GM12801 (cell line): Measurements from ENCODE around the gene SLFN12L.

Experiments used
- CTCF ChIP-seq: IDR thresholded peaks from one replicate; pipeline ENCODE4 v1.5.1; 2011; ENCODE audit warnings: control low read depth; ENCODE audit not compliant: insufficient read length; ENCODE audit errors: extremely low read depth

Gene SLFN12L

GRCh38 chr17:35432176-35433074 is 105.1 kb downstream of the SLFN12L start, which contains the start of gene SLFN12:
SLFN12 (minus strand) TSS chr17:35432500; CDS start chr17:35423028, 9,472 bp downstream.
- no peak for TF ChIP-seq CTCF

GRCh38 chr17:35429702-35430101 is 107.8 kb downstream of the SLFN12L start:
- TF ChIP-seq CTCF = no peak

DNA sequence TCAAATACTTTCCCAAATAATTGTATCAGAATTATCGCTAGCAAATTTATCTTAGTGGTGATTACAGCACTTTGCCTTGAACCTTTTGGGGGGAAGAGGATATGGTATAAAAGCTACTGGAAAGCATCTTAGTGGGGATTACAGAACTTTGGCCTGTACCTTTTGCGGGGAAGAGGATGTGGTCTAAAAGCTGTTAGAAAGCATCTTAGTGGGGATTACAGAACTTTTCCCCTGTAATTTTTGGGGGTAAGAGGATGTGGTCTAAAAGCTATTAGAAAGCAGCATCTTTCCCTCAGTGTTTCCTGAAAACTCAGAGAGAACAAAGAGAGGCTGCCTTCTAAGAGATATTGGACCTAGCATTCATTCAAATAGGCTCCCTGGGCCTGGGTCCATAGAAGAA is 109.2 kb downstream of the SLFN12L start:
- no peak for TF ChIP-seq CTCF

DNA sequence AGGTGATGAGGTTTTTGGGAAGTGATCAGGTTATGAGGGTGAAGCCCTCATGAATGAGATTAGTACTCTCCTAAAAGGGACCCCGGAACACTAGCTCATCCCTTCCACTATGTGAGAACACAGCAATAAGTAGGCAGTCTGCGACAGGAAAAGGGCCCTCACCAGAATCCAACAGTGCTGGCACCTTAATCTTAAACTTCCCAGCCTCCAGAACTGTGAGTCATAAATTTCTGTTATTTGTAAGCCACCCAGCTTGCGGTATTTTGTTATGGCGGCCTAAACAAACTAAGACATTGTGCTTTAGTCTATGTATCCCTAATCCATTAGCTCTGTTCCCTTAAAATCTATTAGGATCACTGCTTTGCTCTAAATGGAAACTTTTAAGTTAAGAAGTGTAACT is 113.7 kb downstream of the SLFN12L start:
- no peak for TF ChIP-seq CTCF
